GM04504 (cell line): ENCODE data around the gene TBC1D16.
"Not testable (repeated sequence)": the region's sequence is repeated elsewhere in the genome, so short reads cannot be mapped to it uniquely, and the experiment has no call there.

Source experiments
- DNase-seq: peaks from one replicate; pipeline ENCODE4 v3.0.0-alpha.2; 2012; ENCODE audit warnings: low read depth

The TBC1D16 gene

GRCh38 chr17:79913896-79914812 is 121.5 kb downstream of the TBC1D16 start:
- DNase-seq: no peak

GRCh38 chr17:79913451-79913850 is 122.2 kb downstream of the TBC1D16 start:
- DNase-seq: no peak

GRCh38 chr17:79912552-79913330 is 122.9 kb downstream of the TBC1D16 start:
- DNase-seq: no peak

- no peak for DNase-seq
Observed at GRCh38 chr17:79911430-79912399, 124.0 kb downstream of the TBC1D16 start.

- no peak for DNase-seq
Observed at GRCh38 chr17:79910985-79911361, 124.7 kb downstream of the TBC1D16 start.

GRCh38 chr17:79909121-79909520 is 126.6 kb downstream of the TBC1D16 start:
- no peak for DNase-seq

GRCh38 chr17:79907850-79908249 is 127.8 kb downstream of the TBC1D16 start:
- DNase-seq: peak; percentile 22

GRCh38 chr17:79907217-79907715 is 128.4 kb downstream of the TBC1D16 start:
- no peak for DNase-seq

- no peak for DNase-seq
Observed at GRCh38 chr17:79905832-79906231, 129.8 kb downstream of the TBC1D16 start.

GRCh38 chr17:79904865-79905264 is 130.8 kb downstream of the TBC1D16 start:
- no peak for DNase-seq

GRCh38 chr17:79902146-79902791 is 133.4 kb downstream of the TBC1D16 start:
- DNase-seq: no peak

GRCh38 chr17:79901131-79901530 is 134.5 kb downstream of the TBC1D16 start:
- DNase-seq: no peak

GRCh38 chr17:79899584-79899983 is 136.1 kb downstream of the TBC1D16 start:
- no peak for DNase-seq

GRCh38 chr17:79897243-79898063 is 138.2 kb downstream of the TBC1D16 start:
- DNase-seq: no peak

GRCh38 chr17:79893457-79893856 is 142.2 kb downstream of the TBC1D16 start:
- DNase-seq: not testable (repeated sequence)

- no peak for DNase-seq
Observed at GRCh38 chr17:79892457-79893241, 143.0 kb downstream of the TBC1D16 start.

GRCh38 chr17:79891113-79891730 is 144.4 kb downstream of the TBC1D16 start:
- DNase-seq: no peak

- no peak for DNase-seq
Observed at GRCh38 chr17:79890706-79891105, 145.0 kb downstream of the TBC1D16 start.
